Sigmoid colon (tissue), 3 donors: ENCODE measurements around the gene INSIG2.

Experiments used
- CTCF ChIP-seq, 4 experiments: fragments of 450-650 bp in 3 of 4; fragments of 200-600 bp in 1 of 4; IDR thresholded peaks; one replicate each; pipeline ENCODE4 v1.5.1; 2016 to 2019; ENCODE audit warnings: antibody characterized with exemption in 4 of 4, mild to moderate bottlenecking in 3 of 4, moderate library complexity in 2 of 4
- POLR2A ChIP-seq, 2 donors: fragments of 450-650 bp; IDR thresholded peaks; one replicate each; pipeline ENCODE4 v1.6.1; 2016; ENCODE audit warnings: antibody characterized with exemption in 2 of 2, mild to moderate bottlenecking in 2 of 2, moderate library complexity in 2 of 2

- no peak for TF ChIP-seq CTCF (IDR thresholded peaks at IDR 0.05)
- no peak for TF ChIP-seq POLR2A (IDR thresholded peaks at IDR 0.05)
Measured at GRCh38 chr2:118056165-118056534, 32.1 kb upstream of the INSIG2 start.
